ENCODE data around the gene HSPA9.
"Not testable (repeated sequence)": the region's sequence is repeated elsewhere in the genome, so short reads cannot be mapped to it uniquely, and the experiment has no call there.

HSPA9 gene

DNA sequence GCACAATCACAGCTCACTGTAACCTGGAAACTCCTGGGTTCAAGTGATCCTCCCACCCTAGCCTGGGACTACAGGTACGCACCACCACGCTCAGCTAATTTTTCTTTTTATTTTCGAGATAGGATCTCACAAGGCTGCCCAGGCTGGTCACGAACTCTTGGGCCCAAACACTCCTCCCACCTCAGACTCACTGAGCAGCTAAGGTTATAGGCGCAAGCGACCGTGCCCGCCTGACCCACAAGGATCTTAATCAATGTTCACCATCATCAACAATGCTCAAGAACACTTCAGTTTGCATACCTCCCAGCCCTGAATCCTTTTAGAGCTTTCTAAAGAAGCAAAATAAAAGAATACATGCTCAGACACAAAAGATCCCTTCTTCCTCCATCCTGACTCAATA, 45.4 kb downstream of the HSPA9 start:
- DNase-seq (ENCODE audit: low spot score), result no peak

DNA sequence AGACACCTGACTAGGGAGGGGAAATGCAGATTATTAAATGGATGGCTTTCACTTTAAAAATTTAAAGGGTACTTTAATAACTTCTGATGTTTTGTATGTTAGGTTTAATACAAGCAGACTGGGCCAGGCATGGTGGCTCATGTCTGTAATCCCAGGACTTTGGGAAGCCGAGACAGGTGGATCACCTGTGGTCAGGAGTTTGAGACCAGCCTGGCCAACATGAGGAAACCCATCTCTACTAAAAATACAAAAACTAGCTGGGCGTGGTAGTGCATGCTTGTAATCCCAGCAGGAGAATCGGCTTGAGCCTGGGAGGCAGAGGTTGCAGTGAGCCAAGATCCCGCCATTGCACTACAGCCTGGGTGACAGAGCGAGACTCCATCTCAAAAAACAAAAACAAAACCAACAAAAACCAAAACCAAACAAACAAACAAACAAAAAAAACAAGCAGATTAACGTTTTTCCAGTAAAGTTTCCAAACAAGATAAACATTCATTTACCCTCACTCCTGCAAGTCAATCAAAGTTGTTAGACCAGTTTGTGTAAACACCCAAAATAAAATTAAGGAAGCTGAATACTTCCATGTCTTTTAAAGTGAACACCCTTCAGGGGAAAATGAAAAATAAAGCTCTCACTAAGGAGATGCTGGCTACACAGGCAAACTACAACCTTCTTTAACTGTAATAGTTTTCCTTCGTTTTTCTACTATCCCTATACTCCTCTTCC, 46.3 kb downstream of the HSPA9 start:
- DNase-seq (ENCODE audit: low spot score), result no peak

DNA sequence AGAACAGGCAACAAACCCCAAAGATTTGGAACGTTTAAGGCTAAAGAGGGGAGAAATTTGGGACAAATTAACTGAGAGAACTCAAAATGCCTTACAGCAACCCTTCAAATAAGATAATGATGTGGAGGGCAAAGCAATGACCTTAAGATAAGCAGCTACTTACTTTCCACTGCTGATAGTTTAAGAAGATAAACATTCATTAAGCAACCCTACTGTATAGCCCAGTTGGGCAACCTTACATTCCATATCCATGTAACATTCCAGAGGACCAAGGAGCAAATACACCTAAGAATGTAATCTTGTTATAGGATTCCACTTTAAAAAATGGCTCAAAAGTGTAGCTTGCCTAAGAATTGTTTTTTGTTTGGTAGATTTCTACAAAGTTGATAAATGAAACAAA, 47.0 kb downstream of the HSPA9 start:
- no peak for DNase-seq (ENCODE audit: low spot score)

DNA sequence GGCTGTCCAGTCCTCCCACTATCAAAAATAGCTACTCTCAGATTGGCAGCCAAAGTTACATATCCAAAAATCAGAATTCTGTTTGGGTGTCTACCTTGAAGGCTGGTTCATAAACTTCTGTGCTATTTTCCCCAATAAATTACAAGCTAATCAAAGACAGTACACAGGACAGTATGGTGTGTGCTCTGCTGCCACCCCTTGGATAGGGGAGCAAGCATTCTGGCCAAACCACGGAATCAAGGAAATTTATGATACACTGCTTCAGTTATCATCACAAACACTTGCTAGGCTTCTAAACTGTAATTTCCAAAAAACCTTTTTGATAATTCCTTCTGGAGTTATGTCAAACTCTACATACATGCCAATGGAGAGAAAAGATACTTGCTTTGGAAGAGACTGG, 48.0 kb downstream of the HSPA9 start:
- no peak for DNase-seq (ENCODE audit: low spot score)

DNA sequence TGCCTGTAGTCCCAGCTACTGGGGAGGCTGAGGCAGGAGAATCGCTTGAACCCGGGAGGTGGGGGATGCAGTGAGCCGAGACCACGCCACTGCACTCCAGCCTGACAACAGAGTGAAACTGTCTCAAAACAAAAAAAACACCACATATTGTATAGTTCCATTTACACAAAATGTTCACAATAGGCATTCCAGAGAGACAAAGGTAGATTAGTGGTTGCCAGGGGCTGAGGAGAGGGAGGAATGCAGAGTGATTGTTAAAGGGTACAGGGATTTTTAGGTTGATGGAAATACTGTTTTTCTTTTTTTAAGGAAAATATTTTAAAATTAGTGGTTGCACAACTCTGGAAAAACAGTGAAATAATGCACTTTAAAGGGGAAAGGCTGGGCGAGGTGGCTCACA, 51.8 kb downstream of the HSPA9 start:
- DNase-seq (ENCODE audit: low spot score), result no peak

DNA sequence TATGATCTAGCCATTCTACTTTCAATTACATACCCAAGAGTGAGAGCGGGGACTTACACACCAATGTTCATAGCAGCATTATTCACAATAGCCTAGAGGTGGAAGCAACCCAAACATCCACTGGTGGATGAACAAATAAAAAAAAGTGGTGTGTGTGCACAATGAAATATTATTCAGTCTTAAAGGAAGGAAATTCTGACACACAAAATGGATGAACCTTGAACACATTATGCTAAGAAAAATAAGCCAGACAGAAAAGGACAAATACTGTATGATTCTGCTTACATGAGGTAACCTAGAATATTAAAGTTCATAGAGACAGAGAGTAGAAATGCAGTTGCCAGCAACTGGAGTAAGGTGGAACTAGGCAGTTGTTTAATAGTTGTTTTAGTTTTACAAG, 54.2 kb downstream of the HSPA9 start:
- no peak for DNase-seq (ENCODE audit: low spot score)

DNA sequence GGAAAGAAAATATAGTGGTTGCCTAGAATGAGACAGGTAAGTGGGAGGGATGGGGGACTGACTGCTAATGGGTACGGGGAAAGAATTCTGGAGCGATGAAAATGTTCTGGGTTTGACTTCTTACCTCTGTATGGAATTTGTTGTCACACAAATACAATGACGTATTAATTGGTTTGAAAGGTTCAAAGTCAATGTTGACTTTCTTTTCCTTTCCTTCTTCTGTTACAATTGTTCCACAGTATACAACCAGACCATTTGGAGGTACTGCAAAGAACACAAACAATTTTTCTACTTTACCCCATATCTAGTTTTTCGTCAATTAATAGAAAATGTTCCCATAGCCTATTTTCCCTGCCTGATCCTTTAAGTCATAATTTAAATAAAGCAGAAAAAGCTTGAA, 57.8 kb downstream of the HSPA9 start:
- DNase-seq (ENCODE audit: low spot score), result no peak

DNA sequence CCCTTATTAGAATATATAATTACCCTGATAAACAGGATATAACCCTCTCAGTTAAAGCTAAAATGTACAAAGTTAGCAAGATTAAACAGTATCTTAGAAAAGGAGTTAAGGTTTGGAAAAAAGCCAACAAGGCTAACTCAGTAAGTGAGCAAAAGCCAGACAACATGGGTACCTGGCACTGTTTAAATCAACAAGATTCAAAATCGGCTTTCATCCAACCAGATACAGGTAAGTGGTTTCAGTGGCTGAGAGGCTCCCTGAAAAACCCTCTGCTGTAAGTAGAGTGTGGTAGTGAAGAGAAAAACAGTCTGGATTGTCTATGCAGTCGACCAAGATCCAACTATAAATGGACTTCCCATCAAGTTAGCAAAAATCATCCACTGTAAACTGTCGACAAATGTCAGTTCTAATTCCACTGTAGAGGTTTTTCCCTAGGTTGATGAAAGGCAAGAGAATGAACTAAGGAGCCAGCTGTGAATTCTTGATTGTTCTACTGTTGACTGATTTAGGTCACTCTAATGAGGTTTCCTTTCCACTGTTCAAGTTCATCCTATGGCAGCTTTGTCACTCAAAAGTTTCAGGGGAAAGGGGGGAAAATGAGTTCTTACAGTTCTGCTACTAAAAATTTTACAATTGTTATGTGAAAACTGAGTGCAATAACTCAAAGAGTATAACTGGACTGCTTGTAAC, 59.5 kb downstream of the HSPA9 start:
- DNase-seq (ENCODE audit: low spot score), result no peak

DNA sequence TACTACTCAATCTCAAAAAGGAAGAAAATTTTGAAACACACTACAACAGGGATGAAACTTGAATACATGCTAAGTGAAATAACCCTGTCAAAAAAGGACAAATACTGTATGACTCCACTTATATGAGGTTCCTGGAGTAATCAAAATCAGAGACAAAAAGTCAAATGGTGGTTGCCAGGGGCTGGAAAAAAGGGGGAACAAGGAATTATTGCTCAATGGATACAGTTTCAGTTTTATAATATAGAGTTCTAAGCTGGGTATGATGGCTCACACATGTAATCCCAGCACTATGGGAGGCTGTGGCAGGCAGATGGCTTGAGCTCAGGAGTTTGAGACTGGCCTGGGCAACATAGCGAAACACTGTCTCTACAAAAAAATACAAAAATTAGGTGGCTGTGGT, 61.2 kb downstream of the HSPA9 start:
- DNase-seq (ENCODE audit: low spot score), result no peak

DNA sequence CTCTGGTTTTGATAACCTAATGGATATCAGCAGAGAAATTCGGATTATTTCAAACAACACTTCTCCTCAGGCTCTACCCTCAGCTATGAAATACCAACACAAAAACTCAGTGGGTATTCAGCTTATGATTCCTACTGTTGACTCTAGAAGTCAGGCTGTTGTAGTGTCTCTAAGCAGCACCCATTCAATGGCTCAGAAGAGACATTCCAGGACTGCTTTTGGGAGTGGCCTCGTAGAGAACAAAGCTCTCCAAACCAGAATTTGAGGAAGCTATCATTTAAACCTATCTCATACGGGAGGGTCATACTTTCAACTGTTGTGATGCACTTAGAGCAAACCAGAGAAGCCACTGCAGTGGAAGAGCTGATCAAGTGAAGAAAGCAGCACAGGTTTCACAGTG, 66.2 kb downstream of the HSPA9 start:
- DNase-seq (ENCODE audit: low spot score), result no peak

DNA sequence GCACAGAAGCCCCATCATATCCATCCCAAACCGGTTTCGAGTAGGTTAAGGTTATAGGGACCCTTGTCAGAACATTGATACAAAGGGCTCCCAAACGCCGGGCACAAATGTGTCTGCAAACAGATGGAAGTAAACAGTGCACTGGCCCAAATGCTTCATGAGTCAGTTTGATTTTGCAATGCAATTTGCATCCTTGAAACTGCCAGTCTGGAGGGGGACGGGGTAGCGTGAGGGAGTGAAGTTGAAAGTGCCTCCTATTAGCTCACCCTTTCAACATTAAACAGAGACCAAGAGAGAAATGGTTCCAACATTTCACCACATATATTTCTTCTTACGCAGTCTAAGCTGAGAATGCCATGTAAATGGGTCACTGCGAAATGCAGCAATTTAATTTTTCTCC, 67.7 kb downstream of the HSPA9 start:
- DNase-seq (ENCODE audit: low spot score), result not testable (repeated sequence)

DNA sequence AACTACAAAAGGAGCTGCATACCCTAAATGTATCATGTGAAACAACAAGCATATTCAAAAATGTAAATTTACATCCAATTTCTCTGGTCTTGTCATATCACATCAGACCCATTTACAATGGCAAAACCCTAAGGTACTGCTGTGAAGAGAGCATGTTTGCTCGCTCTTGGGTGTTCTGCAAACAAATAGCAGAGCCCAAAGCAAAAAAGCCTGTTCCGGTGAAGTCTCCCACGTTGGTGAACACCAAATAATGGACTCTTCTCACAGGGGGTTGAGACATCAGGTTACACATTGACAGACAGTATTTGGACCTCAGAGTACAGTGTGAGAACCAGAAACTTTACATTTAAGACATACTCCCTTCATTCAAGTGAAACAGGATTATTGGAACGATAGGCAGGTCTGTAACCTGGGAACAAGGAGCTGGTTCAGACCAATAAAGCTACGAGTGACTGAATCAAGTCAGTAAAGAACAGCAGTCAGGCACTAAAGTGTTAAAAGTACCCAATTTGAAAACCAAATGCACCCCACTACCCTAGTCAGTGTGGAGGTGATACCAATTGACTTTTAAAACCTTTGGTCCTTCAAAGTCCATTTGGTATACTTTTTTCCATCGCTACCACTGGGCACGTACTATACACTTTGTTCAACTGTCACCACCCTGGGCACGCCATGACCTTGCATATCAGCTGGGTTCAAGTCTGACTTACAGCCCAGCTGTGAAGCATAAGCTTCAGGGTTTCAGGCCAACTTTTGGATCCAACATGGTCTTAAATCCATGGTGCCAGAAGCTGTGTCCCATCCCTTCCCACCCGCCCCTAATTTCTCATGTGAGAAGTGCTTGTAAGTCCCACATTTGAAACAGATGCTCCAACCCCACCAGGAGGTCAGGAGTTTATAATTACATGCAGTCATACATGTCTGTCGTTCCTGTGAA, 68.6 kb downstream of the HSPA9 start:
- DNase-seq (ENCODE audit: low spot score), result no peak

DNA sequence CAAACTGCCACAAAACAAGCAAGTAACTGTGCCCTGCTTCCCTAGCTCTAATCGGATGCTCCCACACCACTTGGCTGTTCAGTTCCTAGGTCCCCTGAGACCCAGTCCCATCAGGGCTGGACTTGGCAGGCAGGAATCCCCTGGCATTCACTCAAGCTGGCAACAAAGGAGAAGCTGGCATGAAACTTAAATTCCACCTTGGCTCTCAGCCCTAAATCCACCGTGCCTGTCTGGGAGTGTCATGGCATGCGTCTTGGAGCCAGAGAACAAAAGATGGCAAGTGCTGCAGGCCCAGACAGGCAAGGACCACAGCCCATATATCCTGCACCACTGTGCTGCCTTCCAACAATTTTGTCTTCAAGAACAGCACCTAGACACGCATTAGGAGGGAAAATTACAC, 70.4 kb downstream of the HSPA9 start:
- no peak for DNase-seq (ENCODE audit: low spot score)
